H1 (cell line): ENCODE measurements around the gene ITLN1. TPM values are rescaled to one million over a fixed set of nuclear protein-coding genes. Genes with fewer than 3 reads are reported as not detected.

ENCODE experiments used
- polyA plus RNA-seq, 7 experiments: library from polyadenylated mRNA; depleted of rRNA in 3 of 7; stranded (reverse) in 5 of 7; unstranded in 2 of 7; fragments of >200 nt in 5 of 7; fragments of 200-250 nt in 2 of 7; gene quantifications; 1 replicate in 5 of 7; 2 replicates in 1 of 7; 4 replicates in 1 of 7; pipeline versions ENCODE4 v1.2.1 to v1.2.3, GENCODE V29; 2011 to 2013; ENCODE audit warnings: missing spikeins in 2 of 7, mixed read lengths in 2 of 7
- total RNA-seq: library from RNA; stranded (reverse); fragmentation: NEBNext Ultra II Directional; extraction: Animal tissue kit (Norgen Biotek cat#: 25700); gene quantifications from 2 replicates; pipeline ENCODE4 v1.2.1, GENCODE V29; 2021
- TF ChIP-seq, protein P1 (sequence below): IDR thresholded peaks from 2 replicates; pipeline ENCODE4 v1.6.1; 2011; ENCODE audit warnings: low read length, improper control_type of control experiment

The ITLN1 gene
- total and polyA plus RNA-seq, 2 of the 8 experiments (the other 6 are each of a cell fraction or from before 2014, with no cell fraction given): not detected

DNA sequence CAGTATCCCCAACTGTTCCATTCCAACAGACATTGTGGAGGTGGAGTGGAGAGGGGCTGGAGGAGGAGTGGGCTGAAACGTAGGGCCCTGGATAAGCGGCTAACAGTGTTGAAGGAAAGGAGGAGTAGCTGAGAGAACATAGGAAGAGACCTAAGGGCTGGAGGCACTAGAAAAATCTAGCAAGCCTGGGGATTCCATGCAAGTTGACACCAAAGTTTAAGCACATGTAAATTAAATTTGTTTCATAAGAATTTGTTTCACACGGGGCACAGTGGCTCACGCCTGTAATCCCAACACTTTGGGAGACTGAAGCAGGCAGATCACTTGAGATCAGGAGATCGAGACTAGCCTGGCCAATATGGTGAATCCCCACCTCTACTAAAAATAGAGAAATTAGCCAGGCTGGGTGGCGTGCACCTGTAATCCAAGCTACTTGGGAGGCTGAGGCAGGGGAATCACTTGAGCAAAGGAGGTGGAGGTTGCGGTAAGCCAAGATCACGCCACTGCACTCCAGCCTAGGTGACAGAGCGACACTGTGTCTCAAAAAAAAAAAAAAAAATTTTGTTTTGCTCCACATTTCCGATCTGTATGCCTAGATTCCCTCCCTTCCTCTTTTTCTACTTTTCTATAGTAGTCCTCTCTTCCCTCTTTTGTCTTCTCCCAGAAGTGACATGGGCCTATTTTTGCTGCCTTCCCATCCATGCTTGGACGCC, 21.8 kb downstream of the ITLN1 start (continued):
- TF ChIP-seq, protein P1, sequence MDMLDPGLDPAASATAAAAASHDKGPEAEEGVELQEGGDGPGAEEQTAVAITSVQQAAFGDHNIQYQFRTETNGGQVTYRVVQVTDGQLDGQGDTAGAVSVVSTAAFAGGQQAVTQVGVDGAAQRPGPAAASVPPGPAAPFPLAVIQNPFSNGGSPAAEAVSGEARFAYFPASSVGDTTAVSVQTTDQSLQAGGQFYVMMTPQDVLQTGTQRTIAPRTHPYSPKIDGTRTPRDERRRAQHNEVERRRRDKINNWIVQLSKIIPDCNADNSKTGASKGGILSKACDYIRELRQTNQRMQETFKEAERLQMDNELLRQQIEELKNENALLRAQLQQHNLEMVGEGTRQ: no peak
